CD4-positive, alpha-beta T cell treated with Interleukin-4 for 1 hour (primary cell): ENCODE data around the gene ITGA2B.
"Not testable (repeated sequence)": the region's sequence is repeated elsewhere in the genome, so short reads cannot be mapped to it uniquely, and the experiment has no call there.

Source experiments
- DNase-seq, 2 donors: peaks; one replicate each; pipeline ENCODE4 v3.0.0-alpha.2; 2020 to 2022

ITGA2B gene

GRCh38 chr17:44389281-44389680 lies at the start of gene ITGA2B:
Gene ITGA2B (minus strand): TSS chr17:44389649. CDS start chr17:44389473, 176 bp downstream.
- no peak for DNase-seq

GRCh38 chr17:44439168-44439567 lies 49.7 kb upstream of the ITGA2B start:
- DNase-seq: peak in 1 of 2 donors; percentile 7

GRCh38 chr17:44438636-44439035 lies 49.2 kb upstream of the ITGA2B start:
- DNase-seq: peak; percentile 17 to 28

- DNase-seq: no peak
Observed at GRCh38 chr17:44436336-44436735, 46.9 kb upstream of the ITGA2B start.

GRCh38 chr17:44432254-44433157 lies 43.1 kb upstream of the ITGA2B start:
- DNase-seq: no peak

GRCh38 chr17:44424828-44425461 lies 35.5 kb upstream of the ITGA2B start:
- no peak for DNase-seq

GRCh38 chr17:44417553-44417952 lies 28.1 kb upstream of the ITGA2B start:
- DNase-seq: no peak

DNA sequence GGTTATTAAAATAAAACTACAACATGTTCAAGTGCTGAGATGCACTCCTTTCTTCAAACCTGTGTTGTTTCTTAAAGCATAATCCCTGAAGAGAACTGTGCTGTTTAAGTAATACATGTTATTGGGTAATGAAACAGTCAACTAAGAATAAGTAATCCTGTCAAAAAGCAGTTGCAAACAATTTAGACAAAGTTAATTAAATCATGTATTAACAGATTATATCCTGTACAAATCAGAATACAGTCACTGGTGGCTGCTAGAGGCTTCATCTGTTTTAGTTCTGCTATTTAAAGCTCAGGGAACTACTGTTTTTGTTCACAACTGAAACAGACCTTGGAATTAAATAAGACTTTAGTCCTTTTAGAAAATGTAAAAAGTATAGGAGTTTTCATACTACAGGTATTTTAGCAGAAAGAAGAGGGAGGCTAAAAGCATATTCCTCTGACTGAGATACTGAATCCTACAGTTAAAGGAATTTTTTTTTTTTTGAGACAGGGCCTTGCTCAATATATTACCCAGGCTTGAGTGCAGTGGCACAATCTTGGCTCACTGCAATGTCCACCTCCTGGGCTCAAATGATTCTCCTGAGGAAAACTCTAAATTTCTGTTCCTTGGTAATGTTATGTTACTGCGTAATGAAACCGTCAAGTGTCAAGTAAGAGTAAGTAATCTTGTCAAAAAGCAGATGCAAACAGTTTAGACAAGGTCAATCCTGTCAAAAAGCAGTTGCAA lies 27.3 kb upstream of the ITGA2B start:
- DNase-seq: no peak

DNA sequence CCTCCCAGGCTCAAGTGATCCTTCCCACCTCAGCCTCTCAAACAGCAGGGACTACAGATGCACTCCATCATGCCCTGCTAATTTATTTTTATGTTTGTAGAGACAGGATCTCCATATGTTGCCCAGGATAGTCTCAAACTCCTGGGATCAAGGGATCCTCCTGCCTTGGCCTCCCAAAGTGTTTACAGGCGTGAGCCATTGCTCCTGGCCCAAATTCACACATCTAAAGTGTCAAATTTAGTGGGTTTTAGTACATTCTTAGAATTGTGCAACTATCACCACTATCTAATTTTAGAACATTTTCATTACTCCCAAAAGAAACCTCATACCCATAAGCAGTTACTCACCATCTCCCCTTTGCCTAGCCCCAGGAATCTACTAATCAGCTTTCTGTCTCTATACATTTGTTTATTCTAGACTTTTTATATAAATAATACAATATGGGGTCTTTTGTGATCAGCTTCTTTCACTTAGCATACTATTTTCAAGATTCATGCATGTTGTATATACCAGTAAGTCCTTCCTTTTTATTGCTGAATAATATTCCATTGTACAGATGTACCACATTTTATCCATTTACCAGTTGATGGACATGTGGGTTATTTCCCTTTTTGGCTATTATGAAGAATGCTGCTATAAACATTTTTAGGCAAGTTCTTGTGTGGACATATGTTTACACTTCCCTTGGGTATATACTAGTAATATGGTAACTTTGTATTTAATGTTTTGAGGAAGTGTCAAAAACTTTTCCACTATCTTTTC lies 25.1 kb upstream of the ITGA2B start:
- no peak for DNase-seq

- DNase-seq: no peak
Observed at GRCh38 chr17:44409309-44410028, 20.0 kb upstream of the ITGA2B start.

GRCh38 chr17:44408786-44409185 lies 19.3 kb upstream of the ITGA2B start:
- DNase-seq: no peak

DNA sequence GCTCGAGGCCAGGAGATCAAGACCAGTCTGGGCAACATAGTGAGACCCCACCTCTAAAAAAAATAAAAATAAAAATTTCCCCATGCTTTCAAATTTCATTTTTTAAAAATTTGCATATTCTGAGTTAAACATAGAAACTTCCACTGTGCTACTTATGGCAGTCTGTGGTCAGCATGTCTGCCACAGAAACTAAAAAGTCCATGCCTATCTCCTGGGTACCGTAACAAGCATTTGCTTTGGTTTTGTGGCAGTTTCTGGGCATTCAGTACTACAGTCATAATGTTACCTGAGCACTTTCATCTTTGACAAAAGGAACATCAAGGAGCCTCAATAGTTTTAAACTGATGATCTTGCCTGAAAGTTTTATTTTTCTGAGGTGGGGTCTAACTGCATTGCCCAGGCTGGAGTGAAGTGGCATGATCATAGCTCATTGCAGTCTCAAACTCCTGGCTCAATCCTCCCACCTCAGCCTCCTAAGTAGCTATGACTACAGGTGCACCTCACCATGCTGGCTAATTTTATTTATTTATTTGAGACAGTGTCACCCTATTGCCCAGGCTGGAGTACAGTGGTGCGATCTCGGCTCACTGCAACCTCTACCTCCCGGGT lies 13.2 kb upstream of the ITGA2B start:
- DNase-seq: no peak

DNA sequence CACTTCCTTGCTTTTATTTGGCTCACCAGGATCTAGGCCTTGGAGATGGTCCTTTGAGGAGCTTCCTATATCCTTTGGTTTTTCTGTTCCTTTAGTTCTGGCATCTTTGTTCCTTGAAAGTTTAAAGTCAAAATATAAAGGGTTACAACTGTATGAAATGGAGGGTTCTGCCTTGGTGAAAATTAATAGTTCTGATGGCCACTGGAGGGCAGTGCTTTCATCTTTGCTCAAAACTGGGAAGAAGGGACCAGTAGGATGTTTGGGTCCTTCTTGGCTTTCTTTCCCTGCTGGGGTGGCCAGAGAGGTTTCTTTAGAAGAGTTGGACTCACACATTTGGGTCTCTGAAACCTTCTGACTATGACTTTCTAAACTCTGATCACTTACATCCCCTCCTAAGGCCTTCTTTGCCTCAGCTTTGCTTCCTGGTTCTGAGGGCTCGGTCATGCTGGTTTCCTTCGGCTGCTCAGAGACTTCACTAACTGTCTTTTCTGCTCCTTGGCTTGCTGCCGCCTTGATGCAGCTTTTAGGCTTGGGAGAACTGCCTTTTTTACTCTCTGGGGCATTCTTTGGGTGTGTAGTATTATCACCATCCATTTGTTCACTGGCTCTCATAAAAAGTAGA lies 10.9 kb upstream of the ITGA2B start:
- DNase-seq: no peak

DNA sequence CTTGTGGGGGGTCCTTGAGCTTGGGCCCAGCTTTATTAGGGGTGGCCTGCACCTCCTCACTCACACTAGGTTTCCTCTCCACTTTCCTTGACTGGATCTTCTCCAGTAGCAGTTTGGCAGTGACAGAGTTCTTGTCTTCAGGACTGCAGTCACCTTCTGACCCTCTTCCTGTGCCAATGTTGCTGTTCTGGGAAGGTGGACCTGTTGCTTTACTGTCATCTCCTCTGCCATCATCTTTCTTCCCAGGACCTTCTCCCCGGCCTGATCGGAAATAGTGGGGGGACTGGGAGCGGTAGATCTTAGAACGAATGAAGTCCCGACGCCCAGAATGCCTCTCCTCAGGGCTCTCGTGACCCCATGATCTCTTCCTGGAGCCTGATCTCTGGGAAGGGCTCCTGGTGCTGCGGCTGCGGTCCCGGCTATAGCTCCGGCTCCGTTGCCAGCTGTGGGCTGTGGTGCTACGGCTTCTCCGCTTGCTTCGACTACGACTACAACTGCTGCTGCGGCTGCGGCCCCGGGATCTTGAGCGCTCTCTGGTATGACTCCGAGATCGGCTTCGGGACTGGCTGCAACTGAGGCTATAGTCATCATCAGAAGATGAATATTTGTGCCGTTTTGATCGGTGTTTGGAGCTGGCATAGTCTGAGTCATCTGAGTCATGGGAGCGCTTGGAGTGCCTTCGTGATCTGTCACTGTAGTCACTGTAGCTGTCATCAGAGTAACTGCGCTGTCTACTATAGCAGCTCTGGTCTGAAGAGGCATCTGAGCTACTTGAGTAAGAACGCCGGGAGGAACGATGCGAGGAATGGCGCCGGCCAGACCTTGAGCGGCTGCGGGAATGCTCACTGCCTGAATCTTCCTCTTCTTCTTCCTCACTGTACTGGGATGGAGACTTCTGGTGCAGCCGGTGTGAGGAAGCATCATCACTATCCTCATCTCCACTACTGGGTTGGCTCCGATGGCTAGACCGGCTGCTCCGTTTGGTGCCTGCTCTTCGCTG lies 9.5 kb upstream of the ITGA2B start:
- DNase-seq: no peak

- DNase-seq: no peak
Observed at GRCh38 chr17:44397479-44398440, 8.3 kb upstream of the ITGA2B start.

GRCh38 chr17:44396946-44397345 lies 7.5 kb upstream of the ITGA2B start:
- DNase-seq: no peak

DNA sequence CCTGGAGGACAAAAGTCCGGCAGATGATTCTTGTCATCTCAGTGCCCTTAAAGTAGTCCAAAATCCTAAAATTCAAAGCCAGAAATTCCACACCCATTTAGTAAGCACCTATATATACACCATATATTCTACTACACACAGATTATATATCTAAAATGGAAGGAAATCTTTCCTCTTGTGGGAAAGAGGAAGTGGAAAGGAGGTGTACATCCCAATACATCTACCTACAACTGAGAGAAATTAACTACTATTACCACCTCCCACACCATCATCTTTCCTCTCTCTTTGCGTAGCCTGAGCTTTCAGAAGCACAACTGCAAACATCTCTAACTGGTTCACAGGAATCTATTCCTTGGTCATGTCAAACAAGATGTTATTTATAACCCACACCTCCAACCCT lies 5.4 kb upstream of the ITGA2B start:
- DNase-seq: no peak

GRCh38 chr17:44394112-44394511 lies 4.7 kb upstream of the ITGA2B start:
- not testable (repeated sequence) for DNase-seq
